Fibroblast of gingiva (primary cell): ENCODE measurements around the gene CAMKMT.

Source experiments
- DNase-seq: peaks from one replicate; pipeline ENCODE4 v3.0.0-alpha.2; 2011; ENCODE audit warnings: low read depth

The CAMKMT gene

DNA sequence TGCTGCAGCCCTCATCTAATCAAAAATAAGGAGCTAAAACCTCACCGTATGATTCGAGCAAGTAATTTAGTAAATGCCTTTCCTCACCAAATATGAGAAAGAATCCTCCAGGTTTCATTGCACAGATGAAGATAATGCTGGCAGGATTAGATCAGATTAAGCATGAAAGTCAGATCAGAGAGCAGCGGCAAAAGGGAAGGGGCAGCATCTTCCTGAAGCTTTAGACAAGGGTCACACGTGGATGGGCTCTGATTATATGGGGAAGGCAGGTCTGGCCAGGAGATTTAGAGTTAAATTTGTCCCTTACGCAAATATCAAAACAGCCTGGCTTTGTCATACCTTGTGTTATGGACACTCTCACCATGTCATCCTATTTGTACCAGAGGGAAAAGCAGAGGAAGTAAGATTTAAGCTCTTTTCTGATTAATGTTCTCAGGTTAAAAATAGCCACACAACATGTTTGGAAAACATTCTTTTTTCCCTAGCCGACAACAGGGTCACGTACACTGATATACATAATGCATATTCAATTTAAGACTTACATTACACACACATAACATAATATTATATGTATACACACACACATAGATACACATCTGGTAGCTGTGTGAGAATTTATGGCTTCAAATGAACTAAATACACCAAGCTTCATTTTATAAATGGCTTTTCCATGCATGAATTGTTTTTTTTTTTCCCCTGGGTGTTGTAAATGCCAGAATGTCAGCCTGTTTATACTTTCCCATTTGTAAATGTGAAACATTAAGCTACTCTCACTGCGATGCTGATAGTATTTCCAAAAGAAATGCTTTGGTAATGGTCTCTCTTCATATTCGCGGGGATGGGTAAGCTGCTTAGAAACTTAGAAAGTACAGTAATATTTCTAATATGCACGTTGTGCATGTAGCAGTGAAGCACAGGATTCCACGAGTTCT lies 383.5 kb downstream of the CAMKMT start:
- DNase-seq: no peak

DNA sequence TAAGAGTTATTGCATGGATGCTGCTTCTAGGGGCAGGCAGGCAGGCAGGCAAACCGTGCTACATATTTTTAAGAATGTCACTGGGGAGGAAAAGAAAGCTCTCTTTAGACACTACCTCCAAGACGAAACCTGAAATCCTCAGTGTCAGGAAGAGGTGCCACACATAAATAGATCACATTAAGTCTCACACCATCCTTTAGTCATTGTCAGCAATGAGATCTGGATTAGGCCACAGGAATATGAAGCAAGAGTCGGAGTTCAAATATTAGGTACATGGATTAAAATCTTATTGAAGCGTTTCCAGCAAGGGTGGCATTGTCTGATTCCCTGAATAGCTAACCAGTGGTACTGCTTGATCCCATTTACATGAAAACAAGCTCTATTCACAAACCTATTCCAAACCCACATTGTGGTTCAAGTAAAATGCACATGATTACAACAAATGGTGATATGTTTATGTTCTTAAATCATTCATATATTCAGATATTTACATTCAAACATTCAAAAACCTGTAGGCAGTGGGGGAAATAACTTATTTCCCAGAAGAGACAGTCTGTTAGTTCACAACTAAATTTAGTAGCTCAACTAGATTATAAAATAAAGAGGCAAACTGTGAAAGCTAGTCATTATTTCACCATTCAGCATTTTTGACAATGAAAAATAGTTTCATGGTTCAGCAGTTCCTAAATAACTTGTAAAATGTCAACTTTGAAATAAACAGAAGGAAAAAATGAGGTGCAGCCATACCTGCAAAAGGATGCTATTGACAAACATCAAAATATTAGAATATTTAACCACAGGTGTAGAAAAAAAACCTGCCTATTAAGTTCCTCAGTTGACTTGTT lies 384.4 kb downstream of the CAMKMT start:
- DNase-seq: no peak

DNA sequence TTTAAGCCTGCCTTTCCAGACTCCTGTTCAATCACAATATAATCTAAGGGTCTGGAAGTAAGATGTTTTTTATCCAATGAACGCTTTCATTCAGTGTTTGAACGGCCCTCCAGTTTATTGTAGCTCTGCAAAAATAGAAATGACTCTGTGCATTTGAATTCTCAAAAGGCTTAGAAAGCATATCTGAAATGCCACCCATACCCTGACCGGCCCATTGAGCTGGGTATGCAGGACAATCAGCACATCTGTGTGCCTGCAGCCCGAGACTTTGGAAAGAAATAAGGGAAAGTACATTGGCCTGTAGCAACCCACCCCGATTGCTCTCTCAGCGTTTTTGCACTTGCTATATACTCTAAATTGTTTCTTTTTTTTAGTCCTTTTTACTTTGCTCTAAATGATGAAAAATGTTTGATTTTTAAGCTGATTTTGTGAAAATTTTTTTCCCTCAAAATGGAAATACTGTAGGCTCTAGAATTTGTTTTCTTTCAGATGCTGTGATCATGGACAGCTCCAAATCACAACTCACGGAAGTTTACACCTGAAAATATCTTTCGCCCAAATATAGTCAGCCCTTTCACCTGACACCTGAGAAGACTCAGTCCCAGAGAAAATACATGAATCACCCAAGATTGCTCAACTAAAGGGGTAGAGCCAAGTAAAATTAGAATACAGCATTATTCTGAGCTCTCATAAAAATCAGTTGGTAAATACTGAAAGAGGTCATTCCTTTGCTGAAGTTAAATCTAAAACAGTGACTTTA lies 385.3 kb downstream of the CAMKMT start:
- DNase-seq: no peak

- no peak for DNase-seq
Observed at GRCh38 chr2:44747794-44748193, 386.0 kb downstream of the CAMKMT start.

DNA sequence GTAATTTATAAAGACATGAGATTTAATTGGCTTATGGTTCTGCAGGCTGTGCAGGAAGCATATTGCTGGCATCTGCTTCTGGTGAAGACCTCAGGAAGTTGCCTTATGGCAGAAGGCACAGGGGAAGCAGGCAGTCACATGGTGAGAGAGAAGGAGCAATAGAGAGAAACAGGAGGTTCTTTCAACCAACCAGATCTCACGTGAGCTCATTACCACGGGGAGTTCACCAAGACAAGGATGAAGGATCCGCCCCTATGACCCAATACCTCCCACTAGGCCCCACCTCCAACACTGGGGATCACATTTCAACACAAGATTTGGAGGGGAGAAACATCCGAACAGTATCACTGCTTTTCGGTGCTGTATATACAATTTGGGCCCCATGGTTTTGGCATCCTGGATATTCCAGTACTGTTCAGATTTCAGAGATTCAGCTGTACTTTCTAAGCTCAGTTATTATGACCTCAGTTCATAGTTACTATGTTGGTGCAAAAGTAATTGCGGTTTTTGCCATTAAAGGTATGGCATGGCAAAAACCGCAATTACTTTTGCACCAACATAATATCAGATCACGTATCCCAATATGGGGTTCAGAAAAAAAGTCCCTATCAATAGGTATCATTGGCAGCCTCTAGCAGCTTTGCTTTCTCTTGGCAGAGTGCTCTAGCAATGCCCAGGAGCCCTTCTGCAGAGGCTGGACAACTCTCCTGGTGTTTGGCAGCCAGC lies 390.2 kb downstream of the CAMKMT start:
- DNase-seq: no peak

GRCh38 chr2:44752761-44753160 lies 391.0 kb downstream of the CAMKMT start:
- DNase-seq: no peak

- DNase-seq: peak; percentile 74
Observed at GRCh38 chr2:44753552-44754285, 392.0 kb downstream of the CAMKMT start.

- DNase-seq: no peak
Observed at GRCh38 chr2:44758591-44758990, 396.8 kb downstream of the CAMKMT start.

DNA sequence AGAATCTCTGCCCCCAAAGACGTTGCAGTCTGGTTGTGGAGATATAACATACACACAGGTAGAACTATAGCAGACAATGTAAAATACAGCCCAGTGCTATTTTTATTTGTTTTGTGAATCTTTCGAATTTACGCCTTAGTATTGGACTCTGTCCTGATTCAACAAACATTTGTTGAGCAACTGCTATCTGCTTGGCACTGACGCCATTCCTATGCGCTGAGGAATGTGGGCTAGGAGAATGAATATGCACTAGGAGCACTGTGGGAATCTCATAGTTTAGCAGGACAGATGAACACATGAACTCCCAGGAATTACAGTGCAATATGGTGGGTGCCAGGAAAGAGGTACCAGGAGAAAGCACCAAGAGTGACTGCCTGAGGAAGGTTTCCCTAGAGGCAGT lies 398.1 kb downstream of the CAMKMT start:
- DNase-seq: peak; percentile 4

GRCh38 chr2:44763275-44763782 lies 401.6 kb downstream of the CAMKMT start:
- no peak for DNase-seq

GRCh38 chr2:44766220-44766619 lies 404.5 kb downstream of the CAMKMT start:
- peak; percentile 13 for DNase-seq

DNA sequence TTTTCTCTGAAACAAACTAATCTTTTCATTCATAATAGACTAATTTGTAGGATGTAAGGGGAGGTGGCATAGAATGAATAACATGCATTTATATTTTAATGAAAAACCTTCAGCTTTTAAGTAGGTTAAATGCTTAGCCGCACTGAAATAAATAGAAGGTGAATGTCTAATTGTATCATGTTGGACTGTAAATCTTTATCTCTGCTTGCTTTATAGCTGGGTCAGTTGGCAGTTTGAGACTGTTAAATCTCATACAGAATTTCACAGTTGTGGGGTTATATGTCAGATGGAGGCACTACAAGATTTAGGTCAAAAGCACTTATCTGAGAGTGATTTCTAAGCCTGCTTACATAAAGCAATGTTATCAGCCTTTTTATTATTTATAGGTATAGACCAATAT lies 405.0 kb downstream of the CAMKMT start:
- no peak for DNase-seq

GRCh38 chr2:44767691-44768090 lies 405.9 kb downstream of the CAMKMT start:
- DNase-seq: no peak

DNA sequence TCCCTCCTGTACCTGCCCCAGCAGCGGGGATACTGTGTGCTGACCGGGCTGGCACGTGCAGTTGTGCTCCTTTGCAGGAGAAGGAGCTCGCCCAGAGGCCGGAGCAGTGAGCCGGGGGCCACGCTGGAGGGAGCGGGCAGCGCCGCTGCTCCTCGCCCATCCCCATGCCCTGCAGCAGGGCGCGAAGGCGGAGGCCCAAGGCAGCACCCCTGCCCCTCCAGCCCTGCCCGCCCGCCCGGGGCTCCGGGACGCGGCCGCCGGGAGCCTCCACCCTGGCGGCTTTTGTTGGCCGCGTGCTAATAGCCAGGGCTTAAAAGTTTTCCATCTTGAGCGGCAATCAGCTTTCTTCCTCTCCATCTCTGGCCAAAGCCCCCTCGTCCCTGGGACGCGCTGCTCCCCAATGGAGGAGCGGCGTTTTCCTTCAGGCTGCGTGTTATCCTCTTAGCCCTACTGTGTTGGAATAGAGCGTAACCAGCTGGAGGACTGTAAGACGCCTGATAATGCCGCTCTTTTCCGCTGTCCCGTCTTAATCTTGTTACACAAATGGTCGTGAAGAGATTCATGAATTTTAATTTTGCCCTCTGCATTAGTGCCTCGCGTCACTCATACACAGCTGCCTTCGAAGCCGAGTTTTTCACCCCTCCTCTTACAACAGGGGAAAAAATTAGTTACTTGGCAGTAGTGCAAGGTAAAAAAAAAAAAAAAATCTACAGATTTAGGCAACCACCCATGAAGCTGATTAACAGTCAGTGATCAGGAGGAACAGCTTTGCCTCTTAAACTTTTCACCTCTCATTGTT lies 406.9 kb downstream of the CAMKMT start:
- DNase-seq: no peak

- DNase-seq: no peak
Observed at GRCh38 chr2:44769349-44770011, 407.7 kb downstream of the CAMKMT start.

DNA sequence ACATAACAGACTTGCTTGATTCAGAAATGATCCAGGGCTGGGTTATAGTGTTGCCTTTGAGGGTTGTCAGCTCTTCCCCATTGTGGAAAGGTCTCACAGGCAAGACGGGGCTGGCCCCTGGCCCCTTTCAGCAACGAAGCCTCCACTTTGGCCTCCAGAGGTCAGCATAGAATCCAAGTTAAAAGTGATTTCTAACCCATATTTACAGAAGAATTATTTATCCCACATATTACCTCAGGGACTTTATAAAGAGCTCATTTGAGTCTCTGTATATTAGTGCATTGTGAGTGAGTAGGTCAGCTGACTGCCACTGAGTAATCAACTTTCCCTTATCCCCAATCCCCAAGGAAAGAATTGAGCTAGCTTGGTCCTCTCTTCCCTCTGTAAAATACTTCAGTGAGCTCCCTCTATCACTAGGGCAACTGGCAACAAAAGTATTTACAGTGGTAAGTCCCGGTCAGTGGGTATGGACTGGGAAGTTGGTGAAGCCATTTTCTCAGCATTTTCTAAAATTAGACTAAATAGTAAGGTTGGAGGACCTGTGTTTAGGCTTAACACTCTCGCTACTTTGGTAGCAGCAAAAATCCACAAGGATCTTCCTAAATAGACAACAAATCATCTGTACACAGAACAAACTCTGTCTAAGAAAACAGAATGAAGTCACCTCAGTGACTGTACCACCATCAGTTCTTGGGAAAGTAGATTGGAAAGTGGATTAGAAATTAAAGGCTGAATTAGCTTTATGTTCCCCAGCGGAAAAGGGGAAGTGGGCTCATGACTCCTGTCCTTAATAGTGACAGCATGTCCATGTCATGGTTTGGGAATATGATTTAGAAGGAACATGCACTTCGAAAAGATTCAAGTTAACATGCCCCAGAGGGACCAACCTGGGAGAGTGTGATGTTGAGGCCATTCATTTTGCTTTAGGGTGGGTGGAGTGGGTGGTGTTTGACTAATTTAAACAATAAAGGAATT lies 408.8 kb downstream of the CAMKMT start:
- no peak for DNase-seq

GRCh38 chr2:44771522-44771921 lies 409.8 kb downstream of the CAMKMT start:
- DNase-seq: no peak

- no peak for DNase-seq
Observed at GRCh38 chr2:44772131-44772530, 410.4 kb downstream of the CAMKMT start.
